ENCODE measurements around the gene CKAP5. TPM values are rescaled to one million over a fixed set of nuclear protein-coding genes. Genes with fewer than 3 reads are reported as not detected.

The CKAP5 gene
- total RNA-seq, 1 donor: 17.9 TPM

DNA sequence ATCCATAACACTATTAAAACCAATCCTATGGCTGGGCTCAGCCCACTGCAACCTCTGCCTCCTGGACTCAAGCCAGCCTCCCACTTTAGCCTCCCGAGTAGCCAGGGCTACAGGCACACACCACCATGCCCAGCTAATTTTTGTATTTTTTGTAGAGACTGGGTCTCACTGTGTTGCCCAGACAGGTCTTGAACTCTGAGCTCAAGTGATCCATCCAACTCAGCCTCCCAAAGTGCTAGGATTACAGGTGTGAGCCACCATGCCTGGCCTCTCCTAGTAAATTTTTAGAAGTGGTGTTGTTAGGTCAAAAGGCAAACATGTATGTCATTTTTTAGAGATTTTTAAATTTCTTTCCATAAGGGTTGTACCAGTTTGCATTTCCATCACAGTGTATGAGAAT lies 112.8 kb downstream of the CKAP5 start:
- H3K4me3 ChIP-seq (ENCODE audit: low read length): no peak overlapping the region
- H3K27me3 ChIP-seq (ENCODE audit: insufficient read depth, low read length): no peaks in the 10 kb centered on the region
- H3K9me3 ChIP-seq (ENCODE audit: low read depth, low read length): no peaks in the 10 kb centered on the region
- H3K4me1 ChIP-seq (ENCODE audit: insufficient read depth, low read length): no peaks in the 10 kb centered on the region

DNA sequence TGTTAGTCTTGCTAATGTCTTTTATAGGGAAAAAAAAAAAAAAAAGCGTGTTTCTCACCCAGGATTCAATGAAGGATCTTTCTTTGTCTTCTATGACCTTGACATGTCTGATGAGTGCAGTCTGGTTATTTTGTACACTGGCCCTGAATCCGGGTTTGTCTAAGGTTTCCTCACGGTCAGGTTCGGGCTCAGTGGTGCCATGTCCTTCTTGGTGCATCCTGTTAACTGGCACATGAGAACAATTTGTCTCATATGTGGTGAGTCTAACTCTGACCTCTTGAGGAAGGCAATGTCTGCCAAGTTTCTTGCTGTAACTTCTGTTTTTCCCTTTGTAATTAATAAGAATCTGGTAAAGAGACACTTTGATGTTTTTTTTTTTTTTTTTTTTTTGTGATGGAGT lies 114.5 kb downstream of the CKAP5 start:
- Histone ChIP-seq H3K4me1 (ENCODE audit: insufficient read depth, low read length) (no peaks in the 10 kb centered on the region), H3K4me3 (ENCODE audit: low read length) (no peak overlapping the region), H3K27me3 (ENCODE audit: insufficient read depth, low read length) (no peaks in the 10 kb centered on the region), H3K9me3 (ENCODE audit: low read depth, low read length) (no peaks in the 10 kb centered on the region)

DNA sequence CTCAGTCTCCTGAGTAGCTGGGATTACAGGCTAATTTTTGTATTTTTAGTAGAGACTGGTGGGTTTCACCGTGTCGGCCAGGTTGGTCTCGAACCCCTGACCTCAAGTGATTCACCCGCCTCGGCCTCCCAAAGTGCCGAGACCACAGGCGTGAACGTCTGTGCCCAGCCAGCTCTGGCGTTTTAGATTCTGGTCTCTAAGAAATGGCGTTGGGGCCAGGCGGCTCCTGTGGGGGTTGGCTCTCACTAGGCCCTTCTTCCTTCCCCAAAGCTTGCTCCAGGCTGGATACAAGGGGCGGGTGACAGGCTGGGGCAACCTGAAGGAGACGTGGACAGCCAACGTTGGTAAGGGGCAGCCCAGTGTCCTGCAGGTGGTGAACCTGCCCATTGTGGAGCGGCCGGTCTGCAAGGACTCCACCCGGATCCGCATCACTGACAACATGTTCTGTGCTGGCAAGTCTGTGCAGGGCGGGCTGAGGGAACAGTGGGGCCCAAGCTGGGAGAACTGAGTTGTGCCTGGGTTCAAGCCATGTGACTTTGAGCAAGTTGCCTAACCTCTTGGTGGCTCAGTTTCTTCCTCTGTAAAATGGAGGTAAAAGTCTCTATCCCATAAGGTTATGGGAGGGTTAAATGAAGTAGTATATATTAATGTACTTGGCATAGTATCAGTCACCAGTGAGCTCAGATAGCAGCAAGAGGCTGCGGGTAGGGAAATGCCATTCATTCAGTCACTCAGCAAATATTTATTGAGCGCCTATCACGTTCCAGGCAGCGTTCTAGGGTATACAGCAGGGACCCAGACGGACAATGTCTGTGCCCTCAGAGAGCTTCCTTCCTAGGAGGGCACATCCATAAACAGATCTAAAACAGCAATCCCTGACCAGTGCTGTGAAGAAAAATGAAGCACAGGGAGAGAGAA lies 116.7 kb downstream of the CKAP5 start:
- no peaks in the 10 kb centered on the region for H3K9me3 ChIP-seq (ENCODE audit: low read depth, low read length)
- H3K4me1 ChIP-seq (ENCODE audit: insufficient read depth, low read length): no peaks in the 10 kb centered on the region
- H3K4me3 ChIP-seq (ENCODE audit: low read length): no peak overlapping the region
- H3K27me3 ChIP-seq (ENCODE audit: insufficient read depth, low read length): no peaks in the 10 kb centered on the region

GRCh38 chr11:46728659-46729040 lies 117.4 kb downstream of the CKAP5 start:
- no peaks in the 10 kb centered on the region for H3K27me3 ChIP-seq (ENCODE audit: insufficient read depth, low read length)
- H3K4me3 ChIP-seq (ENCODE audit: low read length): no peak overlapping the region
- H3K4me1 ChIP-seq (ENCODE audit: insufficient read depth, low read length): no peaks in the 10 kb centered on the region
- H3K9me3 ChIP-seq (ENCODE audit: low read depth, low read length): no peaks in the 10 kb centered on the region

DNA sequence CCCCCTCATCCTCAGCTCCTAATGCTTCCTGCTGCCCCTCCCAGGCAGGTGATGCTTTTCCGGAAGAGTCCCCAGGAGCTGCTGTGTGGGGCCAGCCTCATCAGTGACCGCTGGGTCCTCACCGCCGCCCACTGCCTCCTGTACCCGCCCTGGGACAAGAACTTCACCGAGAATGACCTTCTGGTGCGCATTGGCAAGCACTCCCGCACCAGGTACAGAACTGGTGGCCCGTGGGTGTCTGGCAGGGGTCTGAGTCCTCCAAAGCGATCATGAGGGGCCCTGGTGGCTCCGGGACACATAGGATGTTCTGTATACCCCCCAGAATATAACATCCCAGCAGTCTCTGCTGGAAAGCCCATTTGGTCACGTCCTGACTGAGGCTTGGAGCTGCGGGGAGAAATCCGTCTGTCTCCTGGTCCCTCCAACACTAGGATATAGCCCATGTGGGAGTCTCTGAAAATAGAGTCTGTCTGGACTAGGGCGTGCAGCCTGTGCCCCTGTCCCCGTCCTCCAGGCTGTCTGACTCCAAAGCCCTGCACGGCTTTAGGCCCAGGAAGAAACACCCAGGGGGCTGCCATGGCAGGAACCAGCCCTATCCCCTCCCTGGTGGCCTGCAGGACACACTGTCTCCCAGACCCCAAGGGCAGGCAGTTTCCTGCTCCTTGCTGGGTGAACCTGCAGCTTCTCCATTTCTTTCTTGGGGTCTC lies 118.0 kb downstream of the CKAP5 start:
- H3K27me3 ChIP-seq (ENCODE audit: insufficient read depth, low read length): no peaks in the 10 kb centered on the region
- no peak overlapping the region for H3K4me3 ChIP-seq (ENCODE audit: low read length)

GRCh38 chr11:46726206-46726862 lies 119.7 kb downstream of the CKAP5 start:
- Histone ChIP-seq H3K27me3 (ENCODE audit: insufficient read depth, low read length) (no peaks in the 10 kb centered on the region), H3K4me1 (ENCODE audit: insufficient read depth, low read length) (no peaks in the 10 kb centered on the region), H3K9me3 (ENCODE audit: low read depth, low read length) (no peaks in the 10 kb centered on the region), H3K4me3 (ENCODE audit: low read length) (no peak overlapping the region)

More for the DNA sequence above, 118.0 kb downstream of the CKAP5 start:
- H3K9me3 ChIP-seq (ENCODE audit: low read depth, low read length): no peaks in the 10 kb centered on the region
- H3K4me1 ChIP-seq (ENCODE audit: insufficient read depth, low read length): no peaks in the 10 kb centered on the region

DNA sequence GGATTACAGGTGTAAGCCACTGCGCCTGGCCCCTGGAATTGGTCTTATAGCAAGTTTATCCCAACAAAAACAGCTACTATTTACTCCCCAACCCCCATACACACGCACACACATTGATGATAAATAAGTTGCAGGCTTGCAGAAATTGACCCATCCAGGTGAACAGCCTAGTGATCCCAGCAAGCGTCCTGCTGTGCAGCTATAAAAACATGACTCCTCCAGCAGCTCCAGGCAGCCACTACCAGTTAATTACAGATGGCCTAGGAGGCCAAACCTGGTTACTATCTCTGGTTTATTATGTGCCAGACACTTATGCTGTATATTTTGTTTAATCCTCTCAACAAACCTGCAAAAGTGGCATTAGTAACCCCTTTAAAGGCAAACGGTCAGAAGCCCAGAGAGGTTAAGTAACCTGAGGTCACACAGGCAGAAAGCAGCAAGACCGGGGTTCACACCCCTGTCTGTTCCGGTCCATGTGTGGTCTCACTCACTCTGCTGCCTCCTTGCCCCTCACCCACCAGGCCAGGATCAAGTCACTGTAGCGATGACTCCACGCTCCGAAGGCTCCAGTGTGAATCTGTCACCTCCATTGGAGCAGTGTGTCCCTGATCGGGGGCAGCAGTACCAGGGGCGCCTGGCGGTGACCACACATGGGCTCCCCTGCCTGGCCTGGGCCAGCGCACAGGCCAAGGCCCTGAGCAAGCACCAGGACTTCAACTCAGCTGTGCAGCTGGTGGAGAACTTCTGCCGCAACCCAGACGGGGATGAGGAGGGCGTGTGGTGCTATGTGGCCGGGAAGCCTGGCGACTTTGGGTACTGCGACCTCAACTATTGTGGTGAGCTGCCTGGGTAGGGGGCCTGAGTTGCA lies 120.5 kb downstream of the CKAP5 start:
- no peaks in the 10 kb centered on the region for H3K4me1 ChIP-seq (ENCODE audit: insufficient read depth, low read length)
- H3K27me3 ChIP-seq (ENCODE audit: insufficient read depth, low read length): no peaks in the 10 kb centered on the region
- no peak overlapping the region for H3K4me3 ChIP-seq (ENCODE audit: low read length)
- H3K9me3 ChIP-seq (ENCODE audit: low read depth, low read length): no peaks in the 10 kb centered on the region

GRCh38 chr11:46724088-46724487 lies 122.0 kb downstream of the CKAP5 start:
- Histone ChIP-seq H3K4me1 (ENCODE audit: insufficient read depth, low read length) (no peaks in the 10 kb centered on the region), H3K9me3 (ENCODE audit: low read depth, low read length) (no peaks in the 10 kb centered on the region), H3K27me3 (ENCODE audit: insufficient read depth, low read length) (no peaks in the 10 kb centered on the region), H3K4me3 (ENCODE audit: low read length) (no peak overlapping the region)

- no peaks in the 10 kb centered on the region for H3K9me3 ChIP-seq (ENCODE audit: low read depth, low read length)
- no peak overlapping the region for H3K4me3 ChIP-seq (ENCODE audit: low read length)
Measured at GRCh38 chr11:46723359-46723680, 122.8 kb downstream of the CKAP5 start.

GRCh38 chr11:46722566-46723358 lies 123.3 kb downstream of the CKAP5 start:
- Histone ChIP-seq H3K4me3 (ENCODE audit: low read length) (no peak overlapping the region), H3K4me1 (ENCODE audit: insufficient read depth, low read length) (no peaks in the 10 kb centered on the region), H3K9me3 (ENCODE audit: low read depth, low read length) (no peaks in the 10 kb centered on the region), H3K27me3 (ENCODE audit: insufficient read depth, low read length) (no peaks in the 10 kb centered on the region)

More at GRCh38 chr11:46723359-46723680, 122.8 kb downstream of the CKAP5 start:
- no peaks in the 10 kb centered on the region for H3K27me3 ChIP-seq (ENCODE audit: insufficient read depth, low read length)
- H3K4me1 ChIP-seq (ENCODE audit: insufficient read depth, low read length): no peaks in the 10 kb centered on the region

DNA sequence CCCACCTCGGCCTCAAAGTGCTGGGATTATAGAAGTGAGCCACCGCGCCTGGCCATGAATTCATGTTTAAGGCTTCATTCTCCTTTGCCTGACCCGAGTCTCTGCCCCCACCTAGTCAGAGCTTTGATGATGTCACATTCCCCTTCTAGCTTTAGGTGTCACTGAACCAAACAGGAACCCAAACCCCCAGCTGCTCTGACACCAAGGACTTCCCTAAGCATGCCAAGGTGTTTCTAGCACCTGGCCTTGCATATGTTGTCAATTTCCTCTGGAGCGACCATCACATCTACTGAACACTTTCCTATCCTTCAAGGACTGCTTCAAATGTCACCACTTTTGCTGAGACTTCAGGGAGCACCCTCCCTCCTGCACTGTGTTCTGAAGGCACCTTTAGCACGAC lies 124.8 kb downstream of the CKAP5 start:
- Histone ChIP-seq H3K27me3 (ENCODE audit: insufficient read depth, low read length) (no peaks in the 10 kb centered on the region), H3K4me1 (ENCODE audit: insufficient read depth, low read length) (no peaks in the 10 kb centered on the region), H3K9me3 (ENCODE audit: low read depth, low read length) (no peaks in the 10 kb centered on the region), H3K4me3 (ENCODE audit: low read length) (no peak overlapping the region)

GRCh38 chr11:46719543-46720218 lies 126.4 kb downstream of the CKAP5 start:
- no peaks in the 10 kb centered on the region for H3K4me1 ChIP-seq (ENCODE audit: insufficient read depth, low read length)
- H3K27me3 ChIP-seq (ENCODE audit: insufficient read depth, low read length): no peaks in the 10 kb centered on the region
- no peak overlapping the region for H3K4me3 ChIP-seq (ENCODE audit: low read length)
- no peaks in the 10 kb centered on the region for H3K9me3 ChIP-seq (ENCODE audit: low read depth, low read length)

DNA sequence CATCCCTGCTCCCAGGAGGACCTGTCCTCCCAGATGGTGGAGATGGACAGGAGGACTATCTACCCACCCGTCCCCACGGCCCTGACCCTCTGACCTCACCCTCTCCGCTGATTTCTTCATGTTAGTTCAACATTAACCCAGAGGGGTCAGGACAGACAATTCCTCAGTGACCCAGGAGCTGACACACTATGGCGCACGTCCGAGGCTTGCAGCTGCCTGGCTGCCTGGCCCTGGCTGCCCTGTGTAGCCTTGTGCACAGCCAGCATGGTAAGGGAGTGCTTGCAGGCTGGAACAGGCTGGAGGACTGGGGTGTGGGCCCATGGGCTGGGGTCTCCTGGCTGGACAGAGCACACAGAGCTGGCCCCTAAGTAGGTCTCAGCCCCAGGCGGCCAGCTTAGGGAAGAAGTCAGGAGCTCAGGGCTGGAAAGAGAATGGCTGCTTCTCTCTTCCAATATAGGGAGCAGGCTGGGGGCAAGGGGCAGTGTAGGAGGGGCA lies 127.0 kb downstream of the CKAP5 start, which contains the start of gene F2:
Gene F2, plus strand, starts transcription at position 166 of the 495 bp plus-strand sequence. Its CDS starts 23 bp downstream, at position 189.
- H3K4me1 ChIP-seq (ENCODE audit: insufficient read depth, low read length): no peaks in the 10 kb centered on the region
- no peaks in the 10 kb centered on the region for H3K27me3 ChIP-seq (ENCODE audit: insufficient read depth, low read length)
- H3K9me3 ChIP-seq (ENCODE audit: low read depth, low read length): no peaks in the 10 kb centered on the region

More for the DNA sequence above, 127.0 kb downstream of the CKAP5 start, which contains the start of gene F2:
- no peak within 1 kb of the TSS for H3K4me3 ChIP-seq (ENCODE audit: low read length)

Measured in mononuclear cell (primary cell).